ENCODE measurements around the gene ZNF750.
A peak's percentile ranks its signal among the peaks of the same experiment; 100 is the strongest.
"Not testable (repeated sequence)": the region's sequence is repeated elsewhere in the genome, so short reads cannot be mapped to it uniquely, and the experiment has no call there.

Gene ZNF750

GRCh38 chr17:82803606-82804005 lies 36.2 kb downstream of the ZNF750 start:
- DNase-seq, result peak in 1 of 10 donors; percentile 52
- intact Hi-C loops (cut with DNase I), result no loop called here

- no peak for DNase-seq
- intact Hi-C loops (cut with DNase I), result no loop called here
These were observed 36.6 kb downstream of the ZNF750 start for GRCh38 chr17:82803185-82803584.

DNA sequence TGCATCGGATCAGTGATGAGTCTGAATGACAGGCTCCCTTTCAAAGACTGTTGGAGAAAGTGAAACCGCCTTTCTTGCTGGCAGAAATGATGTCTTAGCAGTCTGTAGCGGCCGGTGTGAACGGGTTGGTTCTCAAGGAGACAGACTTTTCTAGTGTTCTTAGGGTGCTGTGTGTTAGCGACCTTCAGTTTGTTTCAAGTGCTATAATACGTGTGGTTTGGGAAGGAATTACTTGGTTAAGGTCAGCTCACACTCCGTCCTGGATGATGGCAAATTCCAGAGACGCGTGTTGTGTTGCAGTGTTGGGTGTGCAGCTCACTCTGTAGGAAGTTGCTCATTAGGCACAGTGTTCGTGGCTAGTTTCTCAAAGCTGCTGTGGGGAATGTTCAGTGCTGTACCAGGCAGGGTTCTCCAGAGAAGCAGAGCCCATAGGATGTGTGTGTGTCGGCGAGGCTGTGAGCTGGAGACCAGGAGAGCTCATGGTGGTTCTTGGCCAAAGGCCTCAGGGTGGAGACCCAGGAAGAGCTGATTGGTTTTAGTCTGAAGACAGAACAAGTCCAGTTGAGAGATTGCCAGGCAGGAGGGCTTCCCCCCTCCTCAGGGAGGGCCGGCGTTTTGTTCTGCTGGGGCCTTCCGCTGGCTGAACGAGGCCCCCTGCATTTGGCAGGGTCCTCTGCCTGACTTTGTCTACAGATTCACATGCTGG lies 37.6 kb downstream of the ZNF750 start:
- no peak for DNase-seq
- intact Hi-C loops (cut with DNase I), result no loop called here

DNA sequence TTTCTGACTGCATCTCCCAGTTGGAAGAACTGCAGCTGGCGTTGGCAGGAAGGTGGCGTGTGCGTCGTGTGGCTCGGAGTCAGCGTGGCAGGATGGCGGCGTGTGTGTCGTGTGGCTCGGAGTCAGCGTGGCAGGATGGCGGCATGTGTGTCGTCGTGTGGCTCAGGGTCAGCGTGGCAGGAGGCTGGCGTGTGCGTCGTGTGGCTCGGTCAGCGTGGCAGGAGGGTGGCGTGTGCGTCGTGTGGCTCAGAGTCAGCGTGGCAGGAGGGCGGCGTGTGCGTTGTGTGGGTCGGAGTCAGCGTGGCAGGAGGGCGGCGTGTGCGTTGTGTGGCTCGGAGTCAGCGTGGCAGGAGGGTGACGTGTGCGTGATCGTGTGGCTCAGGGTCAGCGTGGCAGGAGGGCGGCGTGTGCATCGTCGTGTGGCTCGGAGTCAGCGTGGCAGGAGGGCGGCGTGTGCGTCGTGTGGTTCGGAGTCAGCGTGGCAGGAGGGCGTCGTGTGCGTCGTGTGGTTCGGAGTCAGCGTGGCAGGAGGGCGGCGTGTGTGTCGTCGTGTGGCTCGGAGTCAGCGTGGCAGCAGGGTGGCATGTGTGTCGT lies 38.3 kb downstream of the ZNF750 start:
- DNase-seq, result no peak
- intact Hi-C loops (cut with DNase I), result no loop called here

GRCh38 chr17:82800885-82801284 lies 38.9 kb downstream of the ZNF750 start:
- intact Hi-C loops (cut with DNase I), result no loop called here
- DNase-seq, result no peak

- intact Hi-C loops (cut with DNase I), result no loop called here
- DNase-seq, result no peak
These were observed 40.2 kb downstream of the ZNF750 start for GRCh38 chr17:82799591-82799990.

GRCh38 chr17:82798752-82799151 lies 41.1 kb downstream of the ZNF750 start:
- intact Hi-C loops (cut with DNase I), result no loop called here
- DNase-seq, result no peak

DNA sequence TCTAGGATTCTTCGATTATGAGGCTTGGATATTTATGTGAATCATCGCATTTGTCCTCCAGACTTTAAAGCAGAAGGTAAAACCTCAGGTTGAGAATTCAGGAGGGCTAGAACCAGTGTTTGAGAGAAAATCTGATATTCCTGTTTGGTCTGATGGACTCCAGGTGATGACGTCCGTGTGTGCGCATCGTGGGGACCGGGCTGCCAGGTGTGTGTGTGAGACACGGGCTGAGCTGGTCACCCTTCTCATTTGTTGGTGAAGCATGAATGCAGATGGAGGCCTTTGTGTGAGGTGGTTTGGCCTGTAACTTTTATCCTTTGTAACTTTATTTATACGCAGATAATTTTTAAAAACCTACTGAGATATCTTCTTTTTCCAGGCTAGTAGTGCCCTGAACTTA lies 42.8 kb downstream of the ZNF750 start:
- DNase-seq, result no peak

GRCh38 chr17:82795615-82796014 lies 44.2 kb downstream of the ZNF750 start:
- intact Hi-C loops (cut with DNase I), result no loop called here
- no peak for DNase-seq

More for the DNA sequence above, 42.8 kb downstream of the ZNF750 start:
- intact Hi-C loops (cut with DNase I), result no loop called here

DNA sequence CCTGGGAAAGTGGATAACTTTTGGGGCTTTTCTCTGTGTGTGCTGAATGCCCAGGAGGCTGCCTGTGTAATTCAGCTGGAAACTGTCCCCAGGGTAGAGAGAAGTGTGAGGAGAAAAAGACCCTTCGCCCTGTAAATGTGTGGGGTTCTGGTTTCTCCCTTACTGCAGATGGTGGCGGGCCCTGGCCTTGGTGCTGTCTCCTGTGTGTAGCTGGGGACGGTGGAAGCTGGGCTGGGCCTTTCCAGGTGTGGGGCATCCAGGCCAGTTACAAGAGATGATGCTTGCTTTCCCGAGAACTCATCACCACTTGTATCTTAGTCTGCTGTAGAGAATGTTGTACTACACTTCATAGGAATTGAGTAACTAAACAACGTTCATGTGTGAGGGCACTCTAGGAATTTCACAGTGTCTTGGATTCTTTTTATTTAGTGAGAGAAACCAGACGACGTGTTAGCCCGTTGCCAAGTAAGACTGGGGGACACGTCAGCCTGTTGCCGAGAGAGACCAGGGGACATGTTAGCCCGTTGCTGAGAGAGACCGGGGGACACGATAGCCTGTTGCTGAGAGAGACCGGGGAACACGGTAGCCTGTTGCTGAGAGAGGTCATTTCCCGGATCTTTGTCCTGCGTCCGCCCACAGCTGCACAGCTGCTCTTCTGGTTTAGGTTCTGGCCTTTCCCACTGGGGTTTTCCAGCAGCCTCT lies 44.9 kb downstream of the ZNF750 start:
- intact Hi-C loops (cut with DNase I), result no loop called here
- DNase-seq, result no peak

DNA sequence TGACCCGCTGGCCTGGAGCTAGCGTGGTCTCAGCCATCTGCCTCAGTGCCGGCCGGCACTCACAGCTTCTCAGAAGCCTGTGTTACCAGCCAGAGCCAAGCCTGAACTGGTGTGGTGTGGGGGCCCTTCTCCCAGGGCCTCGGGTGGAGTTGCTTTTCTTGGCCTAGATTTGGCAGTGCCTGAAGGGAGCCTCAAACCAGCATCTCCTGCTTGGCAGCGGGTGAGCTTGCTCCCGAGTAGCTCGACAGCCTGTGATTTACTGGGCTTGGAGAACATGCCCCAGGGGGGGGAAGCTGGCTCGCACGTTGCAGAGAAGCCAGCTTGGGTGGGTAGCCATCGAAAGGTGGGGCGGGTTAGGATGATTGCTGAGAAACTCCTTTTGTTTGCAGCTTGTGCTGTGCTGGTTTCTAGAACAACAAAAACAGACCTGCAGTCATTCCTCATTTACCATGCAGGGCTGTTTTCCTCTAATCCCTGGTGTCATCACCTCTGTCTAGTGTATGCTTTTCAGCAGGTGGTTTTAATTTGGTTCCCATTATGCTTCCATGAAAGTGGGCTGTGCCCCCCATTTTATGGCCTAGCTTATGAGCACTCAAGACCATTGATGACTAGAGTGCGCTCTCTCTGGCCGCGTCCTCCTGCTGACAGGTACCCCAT lies 45.7 kb downstream of the ZNF750 start:
- DNase-seq, result peak in 1 of 10 donors; percentile 71
- intact Hi-C loops (cut with DNase I), result no loop called here

GRCh38 chr17:82791532-82791931 lies 48.3 kb downstream of the ZNF750 start:
- no peak for DNase-seq
- intact Hi-C loops (cut with DNase I), result no loop called here

GRCh38 chr17:82790391-82790790 lies 49.4 kb downstream of the ZNF750 start:
- DNase-seq, result no peak
- intact Hi-C loops (cut with DNase I), result no loop called here

- intact Hi-C loops (cut with DNase I), result no loop called here
- DNase-seq, result no peak
These were observed 50.0 kb downstream of the ZNF750 start for GRCh38 chr17:82789806-82790205.

DNA sequence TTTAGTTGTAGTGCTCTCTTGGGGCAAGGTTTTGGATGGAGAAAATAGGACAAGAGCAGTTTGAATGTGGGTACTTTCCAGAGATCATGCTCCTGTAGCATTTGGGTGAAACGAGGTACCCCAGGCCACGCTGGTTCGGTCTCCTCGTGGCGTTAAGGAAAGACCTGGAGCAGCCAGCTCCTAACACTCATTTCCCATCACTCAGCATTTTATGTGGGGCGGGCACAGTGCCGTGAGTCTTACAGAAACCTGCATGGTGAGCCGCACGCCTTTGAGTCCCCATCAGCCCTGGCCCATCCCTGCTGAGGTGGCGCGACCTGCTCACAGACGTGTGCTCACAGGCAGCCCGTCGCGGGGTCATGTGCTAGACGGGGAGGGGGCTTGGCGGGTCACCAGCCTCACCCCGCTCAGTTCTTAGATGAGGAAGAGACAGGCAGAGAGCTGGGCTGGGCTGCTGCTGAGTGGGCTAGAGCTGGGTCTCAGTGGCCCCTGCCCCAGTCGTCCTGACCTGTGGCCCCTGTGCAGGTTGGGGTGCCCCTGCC lies 50.7 kb downstream of the ZNF750 start:
- intact Hi-C loops (cut with DNase I), result no loop called here
- DNase-seq, result no peak

DNA sequence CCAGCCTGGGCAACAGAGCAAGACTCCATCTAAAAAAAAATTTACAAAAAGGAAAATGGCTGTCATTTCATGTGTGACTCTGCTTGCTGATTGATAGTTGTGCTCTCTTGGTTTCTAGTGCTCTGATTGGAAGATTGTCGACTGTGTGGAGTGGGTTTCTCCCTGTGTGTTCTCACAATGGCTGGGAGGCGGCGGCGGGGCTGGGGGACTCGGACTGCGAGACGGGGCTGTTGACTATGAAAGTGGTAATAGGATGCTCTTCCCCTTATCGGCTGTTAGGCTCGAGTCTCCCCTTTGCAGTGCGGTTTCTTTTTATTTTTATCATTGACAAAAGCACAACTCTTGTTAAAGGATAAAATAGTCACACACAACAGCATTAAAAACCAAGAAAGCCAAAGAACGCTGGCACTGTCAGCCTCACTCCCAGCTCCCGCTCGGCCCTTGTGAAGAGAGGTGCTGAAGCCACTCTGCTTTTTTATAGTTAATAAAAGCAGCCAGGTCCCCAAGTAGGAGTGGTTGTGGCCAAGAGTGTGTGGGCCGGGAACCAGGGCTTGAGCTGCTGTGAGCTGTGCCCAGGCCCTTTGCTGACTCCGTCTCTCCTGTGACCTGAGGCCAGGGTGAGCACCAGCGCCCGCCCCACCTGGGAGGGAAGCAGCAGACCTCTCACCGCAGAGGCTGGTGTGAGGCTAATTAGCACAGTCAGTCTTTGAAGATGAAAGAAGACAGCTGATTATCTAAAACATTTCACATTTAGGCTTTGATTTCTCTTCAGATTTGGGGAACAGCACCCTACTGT lies 51.4 kb downstream of the ZNF750 start:
- intact Hi-C loops (cut with DNase I), result no loop called here
- no peak for DNase-seq

DNA sequence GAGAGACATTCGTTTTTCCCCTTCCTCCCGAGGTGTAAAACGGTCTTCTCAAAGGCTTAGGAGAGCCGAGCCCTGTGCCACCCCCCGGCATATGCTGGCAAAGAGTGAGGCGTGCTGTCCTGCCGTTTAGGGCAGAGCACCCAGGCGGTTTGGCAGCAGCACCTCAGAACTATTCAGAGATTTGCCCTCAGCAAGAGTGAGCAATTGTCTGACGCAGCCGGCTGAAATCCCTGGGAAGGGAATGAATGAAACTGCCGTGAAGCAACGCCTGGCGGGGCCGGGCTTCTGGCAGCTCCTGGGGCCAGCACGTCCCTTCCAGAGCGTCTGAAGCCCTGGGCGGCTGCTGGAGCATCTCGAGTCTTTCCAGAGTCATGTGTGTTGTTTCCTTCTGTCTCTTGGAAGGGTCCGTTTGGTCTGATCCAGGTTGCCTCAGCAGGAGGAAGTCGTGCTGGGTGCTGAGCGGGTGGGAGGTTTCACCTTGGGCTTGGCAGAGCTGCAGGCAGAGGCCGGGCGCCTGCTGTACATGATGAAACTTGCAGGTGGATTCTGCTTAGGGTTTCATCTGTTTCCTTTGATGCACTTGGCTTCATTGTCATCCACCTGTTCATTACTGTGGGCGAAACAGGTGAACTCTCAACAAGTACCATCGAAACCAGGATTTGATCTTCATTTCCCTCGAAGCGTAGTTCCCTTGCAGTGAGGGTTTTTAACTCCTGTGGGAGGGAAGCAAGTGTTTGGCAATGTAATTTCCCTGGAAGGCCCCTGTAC lies 52.6 kb downstream of the ZNF750 start:
- peak in 8 of 10 donors; percentile 29 to 92 (median 61) for DNase-seq

DNA sequence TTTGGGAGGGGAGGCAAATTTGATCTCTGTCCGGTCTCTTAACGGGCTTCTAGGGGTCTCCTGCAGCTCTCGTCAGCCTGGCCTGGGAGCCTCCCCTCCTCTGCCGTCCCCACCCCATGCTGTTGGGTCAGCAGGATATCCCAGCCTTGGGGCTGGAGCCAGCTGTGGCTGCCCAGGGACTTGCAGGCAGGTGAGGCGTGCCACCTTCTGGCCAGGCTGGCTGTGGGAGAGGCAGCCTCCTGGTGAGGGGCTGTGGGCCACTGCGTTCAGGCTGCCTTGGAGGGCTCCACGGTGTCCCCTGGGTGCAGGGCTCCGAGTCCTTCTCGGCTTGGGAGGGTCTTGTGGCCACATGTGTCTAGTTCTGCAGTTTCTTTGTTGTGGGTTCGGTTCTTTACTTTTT lies 53.4 kb downstream of the ZNF750 start:
- DNase-seq, result no peak
- intact Hi-C loops (cut with DNase I), result no loop called here

More for the DNA sequence above, 52.6 kb downstream of the ZNF750 start:
- intact Hi-C loops (cut with DNase I), result no loop called here

GRCh38 chr17:82785581-82785980 lies 54.2 kb downstream of the ZNF750 start:
- intact Hi-C loops (cut with DNase I), result not testable (repeated sequence)
- peak in 1 of 10 donors; percentile 10 for DNase-seq

Data from posterior cingulate gyrus (tissue), 11 donors.